Stimulated activated CD4-positive, alpha-beta T cell treated with anti-CD3 and anti-CD28 coated beads, Interleukin-4, amount 100 ng/mL, for 1 hour (primary cell): ENCODE measurements around the gene SELPLG.
"Not testable (repeated sequence)": the region's sequence is repeated elsewhere in the genome, so short reads cannot be mapped to it uniquely, and the experiment has no call there.

Experiments used
- DNase-seq: peaks from one replicate; pipeline ENCODE4 v3.0.0-alpha.2; 2020

The SELPLG gene

GRCh38 chr12:108586306-108586705 is 47.4 kb downstream of the SELPLG start:
- no peak for DNase-seq

GRCh38 chr12:108585864-108586263 is 47.8 kb downstream of the SELPLG start:
- no peak for DNase-seq

- no peak for DNase-seq
Measured at GRCh38 chr12:108584456-108585065, 49.1 kb downstream of the SELPLG start.

- DNase-seq: no peak
Measured at GRCh38 chr12:108583991-108584390, 49.7 kb downstream of the SELPLG start.

GRCh38 chr12:108582978-108583770 is 50.5 kb downstream of the SELPLG start:
- no peak for DNase-seq

GRCh38 chr12:108582509-108582908 is 51.2 kb downstream of the SELPLG start:
- no peak for DNase-seq

- DNase-seq: no peak
Measured at GRCh38 chr12:108581311-108582227, 52.1 kb downstream of the SELPLG start.

GRCh38 chr12:108580531-108580930 is 53.2 kb downstream of the SELPLG start:
- DNase-seq: no peak

GRCh38 chr12:108578813-108579212 is 54.9 kb downstream of the SELPLG start:
- no peak for DNase-seq

- no peak for DNase-seq
Measured at GRCh38 chr12:108578264-108578663, 55.4 kb downstream of the SELPLG start.

- no peak for DNase-seq
Measured at GRCh38 chr12:108577458-108577857, 56.2 kb downstream of the SELPLG start.

GRCh38 chr12:108576660-108577234 is 56.9 kb downstream of the SELPLG start:
- DNase-seq: no peak

- no peak for DNase-seq
Measured at GRCh38 chr12:108575199-108575912, 58.3 kb downstream of the SELPLG start.

- DNase-seq: not testable (repeated sequence)
Measured at GRCh38 chr12:108574276-108574675, 59.4 kb downstream of the SELPLG start.

- DNase-seq: peak; percentile 16
Measured at GRCh38 chr12:108573317-108573716, 60.4 kb downstream of the SELPLG start.

- DNase-seq: no peak
Measured at GRCh38 chr12:108572166-108572790, 61.4 kb downstream of the SELPLG start.
